ENCODE data around the gene ELF1.

GRCh38 chr13:41017817-41018601 lies 1.1 kb downstream of the ELF1 start:
- TF ChIP-seq CTCF (conservative IDR thresholded peaks at IDR 0.05; ENCODE audit: low read depth in 2 of 2), result no peak
- TF ChIP-seq EZH2 (IDR thresholded peaks at IDR 0.05; ENCODE audit: low read depth, unreplicated experiment), result no peak
